Medulla oblongata (tissue), 1 donor: Measurements from ENCODE around the gene VWA1.
"Not testable (repeated sequence)": the region's sequence is repeated elsewhere in the genome, so short reads cannot be mapped to it uniquely, and the experiment has no call there.

Experiments
- DNase-seq: peaks from one replicate; pipeline ENCODE4 v3.0.0-alpha.2; 2015; ENCODE audit errors: extremely low spot score

The VWA1 gene

GRCh38 chr1:1403653-1404052 is 31.8 kb upstream of the VWA1 start:
- DNase-seq = no peak

- no peak for DNase-seq
Measured at GRCh38 chr1:1406101-1406820, 29.2 kb upstream of the VWA1 start.

- peak; percentile 95 for DNase-seq
Measured at GRCh38 chr1:1406821-1407635, 28.5 kb upstream of the VWA1 start, which contains the start of gene MRPL20. Gene MRPL20 (minus strand): TSS chr1:1407293. CDS start chr1:1407217, 76 bp downstream.

- DNase-seq = no peak
Measured at GRCh38 chr1:1407636-1408318, 27.7 kb upstream of the VWA1 start.

- DNase-seq = not testable (repeated sequence)
Measured at GRCh38 chr1:1410238-1410637, 25.3 kb upstream of the VWA1 start.

DNA sequence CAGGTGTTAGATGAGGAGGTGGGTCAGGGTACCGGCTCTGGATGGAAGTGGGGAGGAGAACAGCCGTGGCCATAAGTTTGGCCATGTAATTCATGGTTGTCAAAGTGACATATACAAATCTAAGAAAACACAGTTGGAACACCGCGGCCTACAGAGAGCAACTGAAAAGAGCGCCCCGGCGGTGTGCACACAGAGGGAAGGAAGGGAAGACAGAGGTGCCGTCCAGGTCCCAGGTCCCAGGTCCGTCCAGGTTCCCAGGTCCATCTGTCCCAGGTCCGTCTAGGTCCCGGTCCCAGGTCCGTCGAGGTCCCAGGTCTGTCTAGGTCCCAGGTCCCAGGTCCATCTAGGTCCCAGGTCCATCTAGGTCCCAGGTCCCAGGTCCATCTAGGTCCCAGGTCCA is 23.9 kb upstream of the VWA1 start:
- no peak for DNase-seq

GRCh38 chr1:1412311-1412902 is 23.1 kb upstream of the VWA1 start:
- DNase-seq = not testable (repeated sequence)

DNA sequence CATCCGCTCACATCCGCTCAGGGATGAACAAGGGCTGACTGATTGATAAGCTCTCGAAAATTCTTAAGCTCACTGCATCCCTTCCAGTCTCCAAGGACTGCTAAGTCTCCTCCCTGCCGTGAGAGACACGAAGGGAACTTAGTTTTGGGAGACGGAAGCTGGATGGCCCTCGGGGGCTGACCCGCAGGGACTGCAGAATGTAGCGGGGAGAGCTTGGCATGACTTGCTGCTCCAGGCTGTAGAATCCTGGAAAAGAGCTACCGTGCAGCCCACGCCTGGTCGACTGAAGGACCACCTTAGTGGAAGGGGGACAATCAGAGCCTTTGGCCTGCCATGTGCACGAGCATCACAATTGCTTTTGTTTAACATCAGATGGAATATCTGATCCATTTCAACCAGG is 19.7 kb upstream of the VWA1 start:
- DNase-seq = no peak

DNA sequence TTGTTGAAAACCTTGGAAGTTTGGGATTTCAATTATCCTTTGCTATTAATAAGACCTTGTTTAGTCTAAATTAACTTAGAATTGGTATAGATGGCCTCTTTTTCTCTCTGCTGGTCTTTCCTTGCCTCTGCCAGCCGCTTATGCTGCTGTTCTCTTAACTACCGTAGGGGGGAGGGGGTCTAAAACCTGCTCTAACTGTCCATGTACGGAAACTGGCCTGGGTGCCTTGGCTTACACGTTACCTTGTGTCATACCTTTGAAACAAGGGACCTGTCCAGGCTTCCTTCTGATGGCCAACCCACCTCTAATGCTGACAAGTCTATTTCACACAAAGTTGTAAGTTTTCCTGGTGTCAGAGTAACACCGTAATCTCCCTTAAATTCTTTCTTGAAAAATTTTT is 18.1 kb upstream of the VWA1 start:
- not testable (repeated sequence) for DNase-seq

- not testable (repeated sequence) for DNase-seq
Measured at GRCh38 chr1:1417825-1418463, 17.5 kb upstream of the VWA1 start.

- no peak for DNase-seq
Measured at GRCh38 chr1:1418464-1419362, 16.8 kb upstream of the VWA1 start.

DNA sequence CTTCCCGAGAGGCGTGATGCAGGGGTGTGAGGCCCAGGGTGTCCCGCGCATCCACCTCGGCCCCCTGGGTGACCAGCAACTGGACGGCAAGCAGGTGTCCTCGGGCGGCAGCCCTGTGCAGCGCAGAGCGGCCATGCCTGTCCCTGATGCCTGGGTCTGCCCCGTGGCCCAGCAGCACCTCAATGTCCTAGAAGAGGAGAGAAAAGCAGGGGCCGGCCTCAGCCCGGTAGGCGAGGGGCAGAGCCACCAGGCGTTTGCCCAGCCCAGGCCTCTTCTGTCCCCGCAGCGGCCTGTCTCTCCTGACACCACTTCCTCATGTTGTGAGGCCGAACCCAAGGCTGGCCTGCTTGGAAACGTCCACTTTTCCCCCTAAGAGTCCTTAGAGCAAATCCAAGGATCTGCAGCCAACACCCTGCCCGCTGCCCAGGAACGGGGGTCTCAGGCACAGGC is 16.1 kb upstream of the VWA1 start:
- no peak for DNase-seq

DNA sequence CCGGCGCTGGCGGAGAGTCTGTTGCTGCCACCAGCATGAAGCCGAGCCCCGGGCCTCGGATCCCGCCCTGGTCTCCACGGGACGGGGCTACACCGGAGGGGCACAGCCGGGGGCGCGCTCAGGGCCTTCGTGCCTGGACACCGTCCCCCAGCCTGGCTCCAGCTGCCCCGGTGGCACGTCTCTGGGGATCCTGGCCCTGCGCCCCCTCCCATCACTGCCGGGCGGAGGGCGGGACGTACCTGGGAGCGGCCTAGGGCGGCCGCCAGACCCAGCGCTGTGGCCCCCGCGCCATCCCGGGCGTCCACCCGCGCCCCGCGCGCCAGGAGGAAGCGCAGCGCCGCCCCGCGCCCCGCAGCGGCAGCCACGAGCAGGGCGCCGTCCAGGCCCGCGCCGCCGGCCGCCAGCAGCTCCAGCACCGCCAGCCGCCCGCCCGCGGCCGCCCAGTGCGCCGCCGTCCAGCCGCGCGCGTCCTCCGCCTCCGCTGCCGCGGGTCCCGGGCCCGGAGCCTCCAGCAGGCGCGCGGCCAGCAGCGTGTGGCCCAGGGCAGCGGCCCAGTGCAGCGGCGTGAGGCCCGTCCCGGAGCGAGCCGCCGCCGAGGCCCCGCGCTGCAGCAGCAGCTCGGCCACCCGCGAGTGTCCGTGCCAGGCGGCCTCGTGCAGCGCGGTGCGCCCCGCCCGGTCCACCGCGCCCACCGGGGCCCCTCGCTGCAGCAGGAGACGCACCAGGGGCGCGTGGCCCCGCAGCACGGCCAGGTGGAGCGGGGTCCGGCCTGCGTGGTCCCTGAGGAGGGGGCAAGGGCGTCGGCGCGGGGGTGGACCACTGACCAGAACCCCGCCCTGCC is 15.5 kb upstream of the VWA1 start:
- no peak for DNase-seq

DNA sequence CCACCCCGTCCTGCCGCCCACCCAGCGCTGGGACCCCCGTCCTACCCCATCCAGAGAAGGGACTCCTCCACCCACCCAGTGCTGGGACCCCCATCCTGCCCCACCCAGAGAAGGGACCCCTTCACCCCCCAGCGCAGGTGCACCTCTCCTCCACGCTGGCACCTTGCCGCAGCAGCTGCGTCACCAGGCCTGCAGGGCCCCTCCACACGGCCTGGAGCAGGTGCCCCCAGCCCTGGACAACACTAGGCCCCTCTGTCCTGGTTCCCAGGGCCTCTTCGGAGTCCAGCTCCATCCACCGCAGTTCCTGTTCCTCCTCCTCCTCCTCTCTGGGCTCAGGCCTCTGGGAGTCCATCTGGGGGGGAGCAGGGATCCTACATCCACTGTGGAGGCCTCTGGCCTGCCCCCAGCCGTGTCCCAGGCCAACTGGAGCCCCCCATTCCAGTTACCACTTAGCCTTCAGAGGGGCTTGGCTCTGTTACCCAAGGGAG is 14.8 kb upstream of the VWA1 start:
- no peak for DNase-seq

- no peak for DNase-seq
Measured at GRCh38 chr1:1421147-1421906, 14.2 kb upstream of the VWA1 start, which contains the start of gene ANKRD65. Gene ANKRD65 (minus strand): TSS chr1:1421276. CDS start chr1:1421005, 271 bp downstream.

- DNase-seq = no peak
Measured at GRCh38 chr1:1421907-1422464, 13.5 kb upstream of the VWA1 start.

DNA sequence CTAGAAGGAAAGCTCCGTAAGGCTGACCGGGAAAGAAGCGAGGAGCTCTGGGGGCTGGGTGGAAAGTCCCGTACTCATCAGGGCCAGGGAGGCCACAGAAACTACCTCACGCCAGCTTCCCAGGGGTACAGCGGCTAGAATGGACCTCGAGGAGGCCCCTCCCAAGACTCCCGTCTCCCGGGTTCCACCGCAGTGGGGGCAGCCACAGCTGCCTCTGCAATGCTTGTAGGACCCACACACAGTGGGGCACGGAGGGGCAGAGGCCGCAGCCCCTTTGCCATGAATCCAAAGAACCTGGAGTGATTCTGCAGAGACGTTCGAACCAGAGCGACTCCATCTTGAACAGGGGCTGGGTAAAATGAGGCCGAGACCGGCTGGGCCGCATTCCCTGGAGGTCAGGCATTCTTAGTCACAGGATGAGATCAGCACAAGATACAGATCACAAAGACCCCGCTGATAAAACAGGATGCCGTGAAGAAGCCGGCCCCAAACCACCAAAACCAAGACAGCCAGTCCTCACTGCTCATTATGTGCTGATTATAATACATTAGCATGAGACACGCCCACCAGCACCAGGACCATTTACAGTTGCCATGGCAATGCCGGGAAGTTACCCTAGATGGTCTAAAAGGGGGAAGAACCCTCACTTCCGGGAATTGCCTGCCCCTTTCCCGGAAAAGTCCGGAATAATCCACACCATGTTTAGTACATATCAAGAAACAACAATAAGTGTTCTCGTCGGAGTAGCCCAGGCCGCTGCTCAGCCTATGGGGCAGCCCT is 12.8 kb upstream of the VWA1 start:
- DNase-seq = no peak
